ENCODE measurements around the gene LMO1.

LMO1 gene

DNA sequence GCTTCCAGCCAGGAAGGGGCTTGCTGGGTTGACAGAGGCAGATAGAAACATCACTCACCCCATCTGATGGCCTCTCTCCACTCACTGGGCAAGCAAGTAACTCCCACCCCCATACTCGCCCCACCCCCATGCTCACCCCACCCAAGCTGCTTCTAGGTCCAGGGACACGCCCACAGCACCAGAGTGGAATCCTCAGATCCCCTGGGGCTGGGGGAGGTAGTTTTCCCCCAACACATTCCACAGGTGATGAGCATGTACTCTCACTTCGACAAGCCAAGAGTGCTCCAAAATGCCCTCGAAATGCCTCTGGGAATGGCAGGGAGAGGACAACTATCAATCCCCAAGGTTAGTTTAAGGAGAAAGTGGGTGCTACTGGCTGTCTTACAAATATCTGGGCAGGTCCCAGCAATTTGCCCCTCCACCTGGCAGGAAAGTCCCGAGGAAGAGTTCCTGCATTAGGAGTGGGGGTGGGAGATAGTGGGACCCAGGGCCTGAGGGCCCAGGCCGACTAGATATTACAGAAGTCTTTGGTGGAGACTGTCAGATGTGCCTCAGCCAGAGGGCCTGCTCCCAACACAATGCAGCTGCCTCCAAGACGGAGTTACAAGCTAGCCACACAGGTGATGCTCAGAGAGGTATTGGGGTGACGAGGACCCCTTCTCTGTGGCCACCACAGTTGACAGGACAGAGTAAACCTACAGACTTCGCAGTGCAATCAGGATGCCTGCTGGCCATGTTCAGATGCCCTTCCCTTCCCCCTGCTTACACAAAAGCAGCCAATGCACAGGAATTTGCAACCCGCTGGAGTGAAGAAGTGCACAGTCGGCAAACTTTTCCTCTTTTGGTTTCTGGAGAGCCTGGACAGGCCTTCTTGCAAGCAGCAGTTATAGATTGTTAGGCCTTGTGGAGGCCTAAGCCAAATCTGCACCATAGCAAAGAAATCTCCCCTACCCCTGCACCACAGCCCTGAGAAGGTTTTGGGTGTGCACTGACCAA, 2.9 kb upstream of the LMO1 start:
- DNase-seq (ENCODE audit: low read depth in 2 of 2, low spot score in 1 of 2): no peak

DNA sequence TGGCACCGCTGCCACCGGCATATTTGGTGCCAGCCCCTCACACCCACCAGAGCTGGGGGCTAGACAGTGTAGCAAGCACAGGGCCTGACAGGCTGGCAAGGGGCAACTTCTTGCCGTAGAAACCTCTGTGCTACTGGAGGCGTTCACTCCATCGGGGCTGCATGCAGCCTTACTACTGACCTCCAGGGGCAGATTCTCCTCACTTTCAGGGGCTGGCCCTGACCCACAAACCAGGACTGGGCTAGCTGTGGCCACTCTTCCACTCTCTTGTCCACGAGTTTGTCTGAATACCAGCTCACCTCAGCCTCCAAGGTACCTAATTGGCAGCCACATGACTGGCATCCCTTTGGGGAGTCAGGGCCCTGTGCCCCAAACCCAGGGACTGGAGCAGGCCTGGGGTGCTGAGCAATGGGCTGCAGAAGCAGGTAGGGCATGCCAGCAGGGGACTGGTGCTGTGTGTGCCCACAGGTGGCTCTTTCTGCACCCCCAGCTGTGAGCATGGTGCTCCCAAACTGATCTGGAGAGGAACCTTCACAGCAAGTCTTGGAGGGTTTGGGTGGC, 2.1 kb upstream of the LMO1 start:
- DNase-seq (ENCODE audit: low read depth in 2 of 2, low spot score in 1 of 2): no peak

DNA sequence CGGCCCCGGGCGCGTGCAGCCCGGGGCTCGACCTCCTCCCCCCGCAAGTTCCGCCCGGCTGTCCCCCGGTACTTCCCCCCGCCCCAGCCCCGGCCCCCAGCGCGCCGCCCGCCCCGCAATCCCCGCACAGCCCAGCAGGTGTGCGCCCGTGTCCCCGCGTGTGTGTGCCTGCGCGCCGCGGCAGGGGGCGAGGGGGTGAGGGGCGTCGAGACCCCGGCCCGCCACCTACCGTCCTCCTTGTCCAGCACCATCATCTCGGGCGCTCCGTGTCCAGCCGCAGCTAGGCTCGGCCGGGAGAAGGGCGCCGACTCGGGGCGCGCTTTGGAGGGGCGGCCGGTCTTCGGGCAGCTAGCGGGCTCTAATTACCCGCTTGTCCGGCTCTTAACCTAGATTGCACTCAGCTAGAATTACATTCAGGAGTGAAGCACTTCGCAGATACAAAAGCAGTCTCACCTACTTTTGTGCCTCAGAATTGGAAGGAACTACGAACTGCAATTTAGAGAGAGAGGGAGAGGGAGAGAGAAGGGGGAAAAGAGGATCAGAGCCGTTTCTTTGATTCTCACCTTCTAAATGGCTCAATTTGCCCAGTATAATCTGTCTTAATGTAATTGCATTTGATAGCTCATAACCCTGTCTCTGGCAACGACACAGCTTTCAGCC, 439 bp downstream of the LMO1 start:
- DNase-seq (ENCODE audit: low read depth in 2 of 2, low spot score in 1 of 2): no peak

DNA sequence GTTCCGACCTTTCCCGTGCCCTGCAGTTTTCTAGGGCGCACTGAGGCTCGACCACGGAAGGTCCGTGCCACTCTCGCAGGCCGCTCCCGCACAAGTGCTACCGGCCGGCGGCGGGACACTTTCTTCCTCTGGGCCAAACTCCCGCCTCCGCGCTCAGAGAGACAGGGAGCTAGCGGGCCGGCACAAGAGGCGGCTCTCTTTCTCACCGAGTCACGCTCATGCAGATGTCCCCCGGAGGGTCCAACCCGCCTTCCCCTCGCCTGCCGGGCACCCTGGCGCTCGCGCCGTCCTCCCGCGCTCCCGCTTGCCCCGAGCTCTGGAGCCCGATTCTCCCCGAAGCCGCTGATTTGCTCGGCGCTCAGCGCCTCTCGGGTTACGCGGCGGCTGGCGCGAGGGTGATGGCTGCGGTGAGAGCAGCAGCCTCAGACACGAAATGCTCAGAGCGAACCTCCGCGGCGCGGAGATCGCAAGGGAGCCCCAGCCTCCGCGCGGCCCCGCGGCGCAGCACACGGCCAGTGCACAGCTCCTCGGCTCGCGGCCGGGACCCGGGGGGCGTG, 1.0 kb downstream of the LMO1 start:
- no peak for DNase-seq (ENCODE audit: low read depth in 2 of 2, low spot score in 1 of 2)

DNA sequence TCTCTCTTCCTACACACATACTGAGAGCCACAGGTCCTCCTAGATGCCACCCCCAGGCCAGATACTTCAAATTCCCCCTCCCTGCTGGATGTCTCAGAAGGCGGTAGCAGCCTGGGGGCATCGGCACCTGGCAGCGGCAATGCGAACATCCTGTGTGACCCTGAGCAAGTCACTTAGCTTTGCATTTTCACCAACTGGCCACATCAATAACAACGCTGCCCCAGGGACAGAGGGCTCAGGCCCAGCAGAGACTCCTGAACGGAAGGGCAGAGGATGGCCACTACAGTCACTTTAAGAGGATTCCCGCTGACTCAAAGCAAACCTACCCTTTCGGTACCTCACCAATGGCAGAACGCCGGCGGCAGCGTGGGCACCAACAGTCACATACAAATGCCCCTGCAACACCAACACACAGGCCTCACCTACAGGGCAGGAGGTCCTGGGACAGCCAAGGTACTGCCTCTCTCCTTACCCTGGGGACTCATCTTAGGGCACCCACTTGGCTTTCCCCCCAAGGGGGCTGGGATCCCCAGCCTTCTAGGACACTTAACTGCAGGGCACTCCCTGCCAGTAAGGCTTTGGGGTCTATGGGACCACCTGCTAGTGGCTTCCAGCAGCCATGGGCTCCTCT, 1.6 kb downstream of the LMO1 start:
- no peak for DNase-seq (ENCODE audit: low read depth in 2 of 2, low spot score in 1 of 2)

DNA sequence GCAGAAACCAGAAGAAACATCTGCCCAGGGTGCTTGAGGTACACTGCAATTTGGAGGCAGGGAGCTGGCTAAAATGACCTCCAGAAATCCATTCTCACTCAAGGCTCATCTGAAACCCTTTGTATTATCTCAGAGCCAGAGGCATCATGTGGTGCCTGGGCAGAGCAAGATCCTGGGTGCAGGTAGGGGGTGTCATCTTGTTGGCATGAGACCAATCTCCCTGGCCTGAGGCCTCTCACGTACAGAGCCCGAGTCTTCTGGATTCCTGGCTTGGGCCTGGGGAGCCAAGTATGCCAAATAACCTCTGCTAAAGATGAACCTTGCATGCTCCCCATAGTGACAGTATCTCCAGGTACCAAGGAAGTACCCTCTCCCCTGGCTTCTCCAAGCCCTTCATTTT, 2.4 kb downstream of the LMO1 start:
- no peak for DNase-seq (ENCODE audit: low read depth in 2 of 2, low spot score in 1 of 2)

DNA sequence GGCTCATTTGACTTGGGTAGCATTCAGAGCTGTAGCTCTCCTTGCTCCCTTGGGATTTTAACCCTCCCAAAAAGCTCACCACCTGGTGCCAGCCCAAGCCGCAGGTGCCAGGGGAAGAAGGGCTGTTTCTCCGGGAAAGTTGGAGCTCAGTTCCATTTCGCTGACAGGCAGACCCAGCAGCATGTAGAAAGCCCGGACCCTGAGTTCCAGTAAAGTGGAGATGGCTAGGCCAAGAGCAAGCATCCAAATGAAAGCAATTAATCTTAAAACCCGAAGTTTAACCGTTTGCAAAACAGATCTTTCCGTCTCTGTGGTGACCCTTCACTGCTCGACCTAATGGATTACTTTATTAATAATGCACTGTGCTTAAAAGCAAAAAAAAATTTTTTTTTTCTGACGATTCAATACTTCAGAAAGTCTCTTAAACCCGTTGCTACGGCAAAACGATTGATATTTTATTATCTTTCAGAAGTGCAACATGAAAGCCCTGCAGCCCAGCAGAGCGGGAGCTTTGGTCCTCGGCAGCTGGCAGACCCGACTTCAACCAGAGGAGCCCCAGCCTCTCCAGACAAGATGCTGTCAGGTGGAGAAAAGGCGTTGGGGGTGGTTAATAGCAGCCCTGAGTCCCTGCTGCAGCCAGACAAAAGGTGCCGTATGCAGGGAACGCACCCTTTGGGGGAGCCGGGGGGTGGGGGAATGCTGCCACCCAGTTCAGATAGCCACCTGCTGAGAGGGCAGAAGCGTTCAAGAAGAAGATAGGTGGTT, 3.3 kb downstream of the LMO1 start:
- DNase-seq (ENCODE audit: low read depth in 2 of 2, low spot score in 1 of 2): no peak

DNA sequence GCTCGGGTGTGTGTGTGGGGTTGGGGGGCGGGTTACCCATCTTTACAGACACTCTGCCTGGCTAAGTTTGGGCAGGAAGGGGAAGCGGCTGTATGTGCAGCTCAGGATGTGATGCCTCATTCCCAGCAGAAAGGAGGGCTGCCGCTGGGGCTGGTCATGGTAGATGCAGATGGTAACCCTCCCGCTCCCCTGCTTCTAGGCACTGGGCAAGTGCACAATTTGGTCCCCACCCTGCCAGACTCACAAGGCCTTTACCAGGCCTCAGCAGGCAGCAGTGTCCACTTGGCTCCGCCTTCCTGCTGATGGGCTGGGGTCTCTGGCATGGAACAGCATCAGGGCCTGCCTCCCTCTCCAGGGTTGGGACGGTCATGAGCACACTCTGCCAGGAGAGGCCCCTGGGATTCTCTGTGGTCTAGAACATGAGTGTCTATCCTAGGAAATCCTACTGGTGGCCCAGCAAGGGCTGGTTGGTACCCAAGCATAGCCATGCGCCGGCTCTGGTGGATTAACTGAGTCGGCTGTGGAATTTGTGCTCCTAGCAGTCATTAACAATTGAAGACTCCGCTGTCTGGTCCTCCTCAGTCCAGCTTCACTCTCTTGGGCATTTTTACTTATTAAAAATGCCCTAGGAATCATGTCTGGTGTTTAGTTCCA, 4.2 kb downstream of the LMO1 start:
- DNase-seq (ENCODE audit: low read depth in 2 of 2, low spot score in 1 of 2): no peak

DNA sequence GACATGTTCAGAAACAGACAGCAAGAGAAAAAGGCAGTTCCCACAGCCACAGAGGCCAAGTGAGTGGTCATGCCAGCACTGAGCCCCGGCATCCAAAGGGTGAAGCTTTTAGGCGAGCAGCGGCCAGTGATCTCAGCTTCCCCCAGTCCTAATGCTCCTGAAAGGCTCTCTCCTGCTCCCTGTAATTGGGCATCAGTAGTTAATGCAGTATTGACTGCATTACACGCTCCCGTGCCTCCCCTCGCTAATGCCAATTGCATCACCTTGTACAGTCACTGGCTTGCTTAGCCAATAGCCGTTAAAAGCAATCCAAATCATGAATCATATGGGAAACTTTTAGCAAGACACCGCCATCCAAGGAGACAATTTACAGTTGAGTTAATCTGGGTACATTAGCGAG, 4.9 kb downstream of the LMO1 start:
- DNase-seq (ENCODE audit: low read depth in 2 of 2, low spot score in 1 of 2): no peak

DNA sequence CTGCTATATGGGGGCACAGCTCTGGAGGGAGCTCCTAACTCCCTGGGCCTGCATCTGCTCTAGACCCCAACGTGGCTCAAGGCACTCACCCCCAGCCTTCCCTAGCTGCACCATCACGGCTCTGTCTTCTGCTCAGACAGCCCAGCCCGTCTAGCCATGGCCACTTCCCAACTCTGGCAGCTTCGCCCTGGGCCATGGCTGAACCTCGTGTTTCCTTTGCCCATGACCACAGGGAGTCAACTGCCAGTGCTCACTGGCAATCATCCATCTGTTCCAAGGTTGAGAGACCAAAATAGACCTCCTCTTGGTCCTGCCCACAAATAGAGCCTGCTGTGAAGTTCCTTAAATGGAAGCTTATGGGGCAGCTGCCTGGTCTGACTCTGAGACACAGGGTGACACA, 5.4 kb downstream of the LMO1 start:
- no peak for DNase-seq (ENCODE audit: low read depth in 2 of 2, low spot score in 1 of 2)

DNA sequence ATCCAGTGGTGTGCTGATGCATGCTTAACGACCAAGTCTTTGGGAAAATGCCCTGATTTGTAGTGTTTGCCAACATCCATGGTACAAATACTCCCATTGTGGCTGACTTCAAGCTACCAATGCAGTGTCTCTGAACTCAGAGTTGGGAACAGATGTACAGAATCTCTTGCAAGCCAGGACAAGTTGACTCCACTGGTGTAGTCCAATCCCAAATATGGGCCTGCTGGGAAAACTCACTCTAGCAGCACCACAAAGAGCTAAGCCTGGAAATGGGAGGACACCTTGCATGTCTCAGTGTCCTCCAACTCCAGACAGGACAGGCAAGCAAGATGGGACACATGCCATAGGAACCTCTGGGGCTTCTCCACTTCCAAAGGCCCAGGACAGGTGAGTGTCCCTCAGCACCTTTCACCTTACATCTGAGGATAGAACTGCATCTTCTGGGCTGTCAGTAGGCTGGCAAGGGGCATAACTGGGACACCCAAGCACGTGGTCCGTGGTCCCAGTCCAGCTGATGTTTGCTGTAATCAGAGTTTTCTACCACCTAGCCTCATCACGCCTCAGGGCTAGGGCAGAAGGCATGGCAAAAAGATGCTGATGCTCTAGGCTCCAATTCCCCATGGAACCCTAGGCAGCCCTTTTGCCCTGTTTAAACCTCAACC, 6.5 kb downstream of the LMO1 start:
- no peak for DNase-seq (ENCODE audit: low read depth in 2 of 2, low spot score in 1 of 2)

DNA sequence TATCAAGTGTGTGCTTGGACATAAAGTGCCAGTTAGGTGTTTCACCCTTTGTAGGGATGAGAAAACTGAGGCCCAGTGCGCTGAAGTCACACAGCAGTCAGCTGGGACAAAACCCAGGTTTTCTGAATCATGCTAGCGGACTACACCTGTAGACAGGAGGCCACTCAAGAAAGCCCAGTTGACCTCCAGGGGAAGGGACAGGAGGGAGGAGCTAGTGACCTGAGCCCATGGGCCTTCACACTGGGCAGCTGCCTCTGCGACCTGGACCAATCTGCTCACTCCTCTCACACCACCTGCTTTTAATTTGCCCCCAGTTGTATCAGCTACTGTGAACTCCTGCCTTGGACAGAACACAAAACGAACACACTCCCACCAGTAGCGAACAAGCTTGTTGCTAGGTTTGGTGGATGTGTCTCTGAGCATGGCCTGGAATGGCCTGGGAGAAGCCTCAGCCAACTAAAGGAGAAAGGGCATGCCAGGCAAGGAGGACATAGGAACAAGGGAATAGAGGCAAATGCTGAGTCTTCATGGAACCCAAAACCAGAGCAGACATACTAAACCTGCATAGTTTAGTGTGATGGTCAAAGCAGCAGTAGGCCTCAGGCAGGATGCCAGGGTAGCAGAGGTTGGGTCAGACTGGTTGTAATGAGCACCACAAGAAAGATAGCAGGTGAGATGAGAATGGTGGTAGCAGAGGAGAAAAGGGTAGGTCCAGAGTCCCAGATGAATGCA, 7.2 kb downstream of the LMO1 start:
- no peak for DNase-seq (ENCODE audit: low read depth in 2 of 2, low spot score in 1 of 2)

DNA sequence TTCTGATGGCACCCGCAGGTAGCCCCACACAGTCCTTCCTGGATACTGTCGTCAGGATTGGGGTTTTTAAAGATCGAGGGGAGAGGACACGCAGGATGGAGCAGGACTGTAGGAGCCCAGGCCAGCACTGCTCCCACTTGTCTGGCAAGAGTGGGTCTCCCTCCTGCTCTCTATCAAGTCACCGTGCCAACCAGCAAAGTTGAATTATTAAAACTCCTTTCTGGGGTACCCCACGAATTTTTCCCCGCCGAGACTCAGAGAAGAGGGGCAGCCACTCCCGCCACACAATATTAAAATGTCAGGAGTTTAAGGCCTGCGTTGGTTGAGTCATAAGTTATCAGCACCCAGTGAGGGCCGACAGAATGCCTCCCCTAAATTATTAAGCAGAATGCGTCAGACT, 10.1 kb downstream of the LMO1 start:
- no peak for DNase-seq (ENCODE audit: low read depth in 2 of 2, low spot score in 1 of 2)

DNA sequence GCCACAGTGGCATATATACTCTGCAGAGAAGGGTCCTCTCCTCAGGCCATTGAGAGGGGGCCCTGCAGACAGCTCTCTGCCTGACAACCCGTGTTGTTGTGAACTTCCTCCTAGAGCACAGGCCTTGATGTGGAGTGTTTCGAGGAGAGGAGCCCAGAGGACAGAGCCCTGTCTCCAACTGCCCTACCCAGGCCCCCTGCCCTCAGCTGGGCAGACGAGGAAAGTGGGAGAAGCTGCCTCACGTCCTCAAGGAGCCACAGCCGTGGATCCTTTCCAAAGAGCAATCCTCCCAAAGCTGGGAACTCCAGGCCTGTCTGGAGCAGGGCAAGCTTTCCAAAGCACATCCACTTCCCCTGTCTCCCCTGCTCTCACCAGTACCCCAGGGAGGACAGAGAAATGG, 10.7 kb downstream of the LMO1 start:
- DNase-seq (ENCODE audit: low read depth in 2 of 2, low spot score in 1 of 2): no peak

DNA sequence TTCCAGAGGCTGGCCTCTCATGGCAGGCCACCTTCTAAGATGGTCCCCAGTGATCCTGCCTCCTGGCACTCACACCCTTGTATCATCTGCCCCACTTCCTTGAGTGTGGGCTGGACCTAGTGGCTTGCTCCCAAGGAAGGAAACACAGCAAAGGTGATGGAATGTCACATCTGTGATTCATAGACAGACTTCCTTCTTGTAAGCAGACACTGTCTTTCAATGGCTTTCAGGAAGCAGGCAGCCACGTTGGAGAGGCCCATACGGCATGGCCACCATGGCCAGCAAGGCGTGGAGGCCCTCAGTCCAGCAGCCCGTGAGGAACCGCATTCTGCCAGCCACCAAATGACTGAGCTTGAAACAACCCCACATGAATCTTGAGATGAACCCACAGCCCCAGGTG, 11.3 kb downstream of the LMO1 start:
- DNase-seq (ENCODE audit: low read depth in 2 of 2, low spot score in 1 of 2): no peak

DNA sequence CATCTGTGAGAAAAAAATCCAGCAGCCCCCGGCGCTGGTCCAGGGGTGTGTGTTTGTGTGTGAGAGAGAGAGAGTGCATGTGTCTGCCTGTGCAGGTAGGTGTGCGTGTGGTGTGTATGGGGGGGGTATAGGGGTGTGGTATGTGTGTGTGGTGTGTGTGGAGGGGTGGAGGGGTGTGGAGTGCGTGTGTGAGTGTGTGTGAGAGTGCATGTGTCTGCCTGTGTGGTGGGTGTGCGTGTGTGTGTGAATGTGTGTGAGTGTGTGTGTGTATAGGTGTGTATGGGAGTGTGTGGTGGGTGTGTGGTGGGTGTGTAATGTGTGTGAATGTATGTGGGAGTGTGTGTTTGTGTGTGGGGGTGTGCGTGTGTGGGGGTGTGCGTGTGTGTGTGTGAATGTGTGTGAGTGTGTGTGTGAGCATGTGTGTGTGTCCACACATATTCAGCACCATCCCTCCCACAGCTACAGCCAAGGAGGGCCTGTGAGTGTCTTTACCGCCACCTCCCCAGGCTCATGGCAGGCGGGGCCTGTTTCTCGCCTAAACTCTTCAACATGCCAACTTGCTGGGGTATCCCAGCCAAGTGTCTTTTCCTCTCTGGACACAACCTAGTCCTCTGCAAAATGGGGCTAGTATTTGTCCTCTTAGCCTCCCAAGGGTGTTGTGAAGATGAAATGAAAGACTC, 11.9 kb downstream of the LMO1 start:
- no peak for DNase-seq (ENCODE audit: low read depth in 2 of 2, low spot score in 1 of 2)

DNA sequence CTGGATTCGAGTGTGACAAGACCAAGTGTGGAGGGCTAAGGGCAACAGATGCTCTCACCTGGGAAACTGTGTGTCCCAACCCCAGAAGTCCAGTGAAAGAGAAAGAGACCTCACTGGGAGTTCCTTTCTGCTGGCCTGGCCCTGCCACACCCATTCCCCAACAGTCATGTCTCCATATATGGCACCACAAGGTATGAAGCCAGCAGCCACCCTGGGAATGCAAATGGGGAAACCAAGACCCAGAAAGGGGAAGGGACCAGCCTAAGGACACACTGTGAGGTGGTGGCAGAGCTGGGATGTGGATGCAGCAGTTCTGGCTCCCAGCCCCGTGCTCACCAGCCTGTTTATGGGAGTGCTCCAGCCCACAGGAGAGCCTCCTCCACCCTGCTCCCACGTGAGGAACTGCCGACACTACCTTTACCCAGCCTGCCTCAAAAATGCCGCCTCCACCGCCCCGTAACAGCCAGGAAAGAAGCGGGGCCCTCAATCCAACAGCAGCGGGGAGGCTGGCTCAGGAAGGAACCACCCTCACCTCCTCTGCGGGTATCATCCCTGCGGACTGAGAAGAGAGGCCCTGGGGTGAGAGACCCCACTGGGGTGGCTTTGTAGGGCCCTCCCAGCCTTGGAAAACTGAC, 12.6 kb downstream of the LMO1 start:
- DNase-seq (ENCODE audit: low read depth in 2 of 2, low spot score in 1 of 2): no peak

DNA sequence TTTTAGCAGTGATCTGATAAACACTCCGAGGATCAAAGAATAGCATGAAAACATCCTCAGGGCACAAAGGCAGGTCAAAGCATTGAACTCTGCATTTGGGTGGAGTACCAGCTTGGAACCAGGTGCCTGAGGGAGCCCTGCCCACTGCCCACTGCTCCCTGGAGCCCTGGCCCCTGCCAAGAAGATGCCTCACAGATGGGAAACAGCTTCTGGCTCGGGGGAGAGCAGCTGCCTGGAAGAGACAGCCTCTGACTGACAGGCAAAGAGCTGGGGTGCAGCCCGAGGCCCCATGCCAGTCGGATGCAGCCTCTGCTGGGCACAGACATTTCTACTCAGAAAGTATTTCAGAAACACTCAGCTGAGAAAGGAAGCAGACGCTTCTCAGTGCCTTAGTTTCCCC, 13.2 kb downstream of the LMO1 start:
- no peak for DNase-seq (ENCODE audit: low read depth in 2 of 2, low spot score in 1 of 2)

All from stimulated activated CD8-positive, alpha-beta memory T cell treated with anti-CD3 and anti-CD28 coated beads, Interleukin-4, amount 100 ng/mL, for 4 hours (primary cell).